K562 (cell line): ENCODE measurements around the gene SLC41A3. TPM values are rescaled to one million over a fixed set of nuclear protein-coding genes. Genes with fewer than 3 reads are reported as not detected.

Source experiments
- ATAC-seq: fragments of 200-7000 bp; cut with Tn5 transposase; 3 replicates; pipeline ENCODE4 v1.9.1; 2020; ENCODE audit warnings: moderate library complexity
- BruUV-seq: library from RNA; stranded (reverse); fragments of 400-500 nt; replicated peaks from 2 replicates; lab custom pipeline; 2021; lab: Mats Ljungman, UMichigan
- CTCF ChIA-PET: fragments of 300-600 bp; formaldehyde crosslinking; extraction: SDS; loops from one replicate; lab custom pipeline; 2021; ENCODE audit warnings: low intra/inter-chr PET ratio; lab: Yijun Ruan, JAX
- POLR2A ChIA-PET: fragments of 300-600, 350-650 bp; sonication (Branson Sonifier 250); formaldehyde crosslinking; extraction: SDS; loops from one replicate; lab custom pipeline; 2021; ENCODE audit warnings: antibody characterized with exemption, inconsistent platforms; lab: Yijun Ruan, JAX
- DNase-seq, 4 experiments: peaks; one replicate each; pipeline versions ENCODE4 v3.0.0 to v3.0.0-alpha.2; 2011 to 2018; ENCODE audit warnings: low spot score in 3 of 4, mixed read lengths in 3 of 4; ENCODE audit errors: extremely low read depth in 1 of 4
- FAIRE-seq: peaks from 2 replicates; lab custom pipeline; 2011; peaks lifted over from hg19 to GRCh38; lab: Jason Lieb, UNC
- H2AFZ ChIP-seq: 2 replicates; pipeline ENCODE4 v1.6.0; 2011; ENCODE audit warnings: low read depth, low read length, control low read depth, inconsistent platforms
- H3K27ac ChIP-seq: fragments of 200-600 bp; 3 replicates; pipeline ENCODE4 v1.8.0; 2011; ENCODE audit warnings: low read depth, mild to moderate bottlenecking, control low read depth, inconsistent platforms, low read length, moderate library complexity, mixed read lengths; ENCODE audit errors: extremely low read depth
- H3K27me3 ChIP-seq, 2 experiments: fragments of 300-600 bp in 1 of 2; 2 replicates in 1 of 2; 3 replicates in 1 of 2; pipeline versions ENCODE4 v1.6.0 to v1.8.0; 2011; ENCODE audit warnings: inconsistent platforms in 2 of 2, low read length in 2 of 2, mild to moderate bottlenecking in 1 of 2, mixed read lengths in 1 of 2, moderate library complexity in 1 of 2; ENCODE audit not compliant: control insufficient read depth in 2 of 2, insufficient read depth in 2 of 2
- H3K36me3 ChIP-seq: fragments of 300-600 bp; 3 replicates; pipeline ENCODE4 v1.8.0; 2011; ENCODE audit warnings: mild to moderate bottlenecking, low read length, inconsistent platforms; ENCODE audit not compliant: control insufficient read depth, insufficient read depth
- H3K4me1 ChIP-seq, 2 experiments: fragments of 200-600 bp in 1 of 2; replicated peaks in 1 of 2; 2 replicates in 1 of 2; 3 replicates in 1 of 2; pipeline versions ENCODE4 v1.5.1 to v1.8.0; 2011; ENCODE audit warnings: inconsistent platforms in 2 of 2, low read length in 2 of 2, mild to moderate bottlenecking in 1 of 2, mixed read lengths in 1 of 2, moderate library complexity in 1 of 2; ENCODE audit not compliant: control insufficient read depth in 2 of 2, insufficient read depth in 2 of 2
- H3K4me2 ChIP-seq: 2 replicates; pipeline ENCODE4 v1.6.1; 2011; ENCODE audit warnings: low read length, control low read depth, inconsistent platforms, mixed read lengths; ENCODE audit not compliant: insufficient read depth
- H3K4me3 ChIP-seq: fragments of 200-600 bp; sonication (generic), shearing (Covaris generic); 2 replicates; pipeline ENCODE4 v1.5.1; 2016; ENCODE audit warnings: control low read depth, inconsistent platforms
- H3K79me2 ChIP-seq: fragments of 200-600 bp; 3 replicates; pipeline ENCODE4 v1.8.0; 2011; ENCODE audit warnings: low read length, inconsistent platforms; ENCODE audit not compliant: control insufficient read depth, insufficient read depth
- H3K9ac ChIP-seq, 2 experiments: 2 replicates each; pipeline versions ENCODE4 v1.6.0 to v1.6.1; 2011; ENCODE audit warnings: low read depth in 2 of 2, low read length in 2 of 2, control low read depth in 1 of 2, inconsistent platforms in 1 of 2, mild to moderate bottlenecking in 1 of 2, mixed read lengths in 1 of 2; ENCODE audit not compliant: insufficient read depth in 1 of 2
- H3K9me1 ChIP-seq: one replicate; pipeline ENCODE4 v1.6.0; 2011; ENCODE audit warnings: inconsistent platforms, mild to moderate bottlenecking, low read length, moderate library complexity; ENCODE audit not compliant: control insufficient read depth, insufficient read depth
- H3K9me3 ChIP-seq: replicated peaks from 2 replicates; pipeline ENCODE4 v1.5.1; 2011; ENCODE audit warnings: low read depth, low read length, inconsistent platforms; ENCODE audit not compliant: control insufficient read depth, insufficient read depth
- H4K20me1 ChIP-seq: replicated peaks from 2 replicates; pipeline ENCODE4 v1.6.1; 2011; ENCODE audit warnings: low read length, inconsistent platforms, mixed read lengths; ENCODE audit not compliant: control insufficient read depth, insufficient read depth
- BRD4 ChIP-seq: fragments of 200-600 bp; sonication (generic); IDR thresholded peaks from 2 replicates; pipeline ENCODE4 v1.6.1; 2017; ENCODE audit warnings: inconsistent platforms
- CCNT2 ChIP-seq: IDR thresholded peaks from 2 replicates; pipeline ENCODE4 v1.6.1; 2011; ENCODE audit warnings: borderline replicate concordance, low read depth, mild to moderate bottlenecking, moderate library complexity, mixed read lengths, low read length; ENCODE audit not compliant: insufficient read length; ENCODE audit errors: extremely low read depth
- ELK1 ChIP-seq: sonication (generic); formaldehyde crosslinking; IDR thresholded peaks from 2 replicates; pipeline ENCODE4 v1.8.1; 2022; ENCODE audit warnings: missing genetic modification reagents
- GTF2A2 ChIP-seq: IDR thresholded peaks from 2 replicates; pipeline ENCODE4 v1.6.1; 2016; ENCODE audit warnings: mild to moderate bottlenecking, missing genetic modification characterization, missing compliant biosample characterization
- HOXB6 ChIP-seq: fragments of 250-450 bp; sonication (Bioruptor Pico); IDR thresholded peaks from 2 replicates; pipeline ENCODE4 v1.5.1; 2022; ENCODE audit warnings: mild to moderate bottlenecking, borderline replicate concordance
- KAT2B ChIP-seq: IDR thresholded peaks from one replicate; pipeline ENCODE4 v1.6.1; 2012; ENCODE audit warnings: low read depth, mild to moderate bottlenecking, control low read depth, inconsistent platforms, low read length, moderate library complexity
- PBX2 ChIP-seq, 2 experiments: IDR thresholded peaks in 1 of 2; conservative IDR thresholded peaks in 1 of 2; 2 replicates each; pipeline ENCODE4 v1.6.1; 2016; ENCODE audit warnings: low read depth in 2 of 2, mild to moderate bottlenecking in 1 of 2, missing compliant biosample characterization in 1 of 2, missing genetic modification characterization in 1 of 2, moderate library complexity in 1 of 2
- SREBF1 ChIP-seq: fragments of 150-350 bp; IDR thresholded peaks from 2 replicates; pipeline ENCODE4 v1.6.1; 2014; ENCODE audit warnings: antibody characterized with exemption, low read depth, low read length, borderline replicate concordance
- ZFP30 ChIP-seq: fragments of 250-450 bp; sonication (Bioruptor Pico); IDR thresholded peaks from 2 replicates; pipeline ENCODE4 v1.8.0; 2022; ENCODE audit warnings: moderate library complexity, mild to moderate bottlenecking, inconsistent platforms, borderline replicate concordance
- WGBS: fragments of 100-300 bp; shearing (Covaris generic); methylation state at CpG from one replicate; pipeline ENCODE4 v1.1.6; 2016; ENCODE audit warnings: low coverage, mixed read lengths; ENCODE audit not compliant: insufficient coverage; ENCODE audit errors: missing lambda C conversion rate; 5-methylcytosine and 5-hydroxymethylcytosine counted together
- in situ Hi-C: fragments of 300-500 bp; cut with MboI; formaldehyde crosslinking; loops from 4 replicates; pipeline ENCODE4 v1.15.0; 2018; ENCODE audit warnings: inconsistent platforms, mixed read lengths
- intact Hi-C: fragments of 100-400 bp; cut with micrococcal nuclease; formaldehyde crosslinking; loops from 2 replicates; pipeline ENCODE4 v1.14.2; 2022
- polyA plus RNA-seq, 8 experiments: library from polyadenylated mRNA; depleted of rRNA in 4 of 8; stranded (reverse) in 5 of 8; unstranded in 3 of 8; fragments of >200 nt; fragmentation: Nextera tagmentation in 2 of 8; fragmentation: Illumina TruSeq in 1 of 8; extraction: Ambion mirVana in 2 of 8; extraction: Trizol in 1 of 8; gene quantifications; 2 replicates each; pipeline versions ENCODE4 v1.2.1 to v1.2.3, GENCODE V29; 2011 to 2014; ENCODE audit warnings: inconsistent platforms in 1 of 8, missing spikeins in 1 of 8
- total RNA-seq, 7 experiments: library from RNA; depleted of rRNA in 6 of 7; stranded (reverse); fragments of >200 nt in 6 of 7; fragmentation: Illumina TruSeq in 2 of 7; extraction: Trizol in 2 of 7; gene quantifications; 2 replicates each; pipeline versions ENCODE4 v1.2.1 to v1.2.3, GENCODE V29; 2011 to 2021; ENCODE audit warnings: low replicate concordance in 1 of 7

SLC41A3 gene
- total and polyA plus RNA-seq, 9 of the 15 experiments (the other 6 are each of a cell fraction or from before 2014, with no cell fraction given) = 4.1 to 20.7 (median 11.2) TPM

- no peaks in the 10 kb centered on the region for H4K20me1 ChIP-seq
- no peak for FAIRE-seq
- H3K4me2 ChIP-seq = no peak overlapping the region
- 18% methylated on average over 3 of the region's 10 CpGs for WGBS
- in situ Hi-C loops (no loop called here), intact Hi-C loops (no loop called here)
- no peak overlapping the region for H3K9ac ChIP-seq
- no peaks in the 10 kb centered on the region for H3K9me1 ChIP-seq
- H3K4me3 ChIP-seq = no peak overlapping the region
- no peaks in the 10 kb centered on the region for H3K4me1 ChIP-seq
- no TSS peak for BruUV-seq
- no peak overlapping the region for H2AFZ ChIP-seq
- H3K36me3 ChIP-seq = no peaks in the 10 kb centered on the region
- ChIA-PET CTCF (no interaction called here), POLR2A (interaction anchor here (0.7 to 0.9 kb wide), 2 partner anchors 11 to 70 kb away, joined by 3 read pairs; no protein-coding TSS in a partner anchor)
- no peaks in the 10 kb centered on the region for H3K27me3 ChIP-seq
- DNase-seq = no peak
- H3K27ac ChIP-seq = no peak overlapping the region
- H3K9me3 ChIP-seq = no peaks in the 10 kb centered on the region
- no peak for ATAC-seq
- H3K79me2 ChIP-seq = no peaks in the 10 kb centered on the region
- no peak for TF ChIP-seq ZFP30 (CRISPR knock-in tag)
- TF ChIP-seq HOXB6 (CRISPR knock-in tag) = no peak
- TF ChIP-seq ELK1 (CRISPR knock-in tag) = no peak
- TF ChIP-seq CCNT2 = no peak
- no peak for TF ChIP-seq GTF2A2 (tag)
- no peak for TF ChIP-seq KAT2B
- no peak for TF ChIP-seq PBX2 (CRISPR knock-in tag; IDR thresholded peaks at IDR 0.05; ENCODE audit: low read depth)
- TF ChIP-seq PBX2 (tag; conservative IDR thresholded peaks at IDR 0.05; ENCODE audit: low read depth) = no peak
- TF ChIP-seq BRD4 = no peak
- TF ChIP-seq SREBF1 = no peak
Measured at GRCh38 chr3:126070146-126070545, 13.8 kb downstream of the SLC41A3 start.
